H1 (cell line): ENCODE data around the gene FCAR. TPM values are rescaled to one million over a fixed set of nuclear protein-coding genes. Genes with fewer than 3 reads are reported as not detected.
"Not testable (repeated sequence)": the region's sequence is repeated elsewhere in the genome, so short reads cannot be mapped to it uniquely, and the experiment has no call there.

ENCODE experiments used
- CTCF ChIA-PET: fragments of 300-600 bp; sonication (Branson Sonifier 250); formaldehyde crosslinking; loops from one replicate; lab custom pipeline; 2021; ENCODE audit not compliant: partially characterized antibody; lab: Charles Lee
- POLR2A ChIA-PET: fragments of 300-600 bp; sonication (Branson Sonifier 250); formaldehyde crosslinking; loops from one replicate; lab custom pipeline; 2021; ENCODE audit warnings: inconsistent platforms; ENCODE audit not compliant: partially characterized antibody; lab: Charles Lee
- DNase-seq, 2 experiments: peaks; one replicate each; pipeline versions ENCODE4 v3.0.0 to v3.0.0-alpha.2; 2010 to 2022; ENCODE audit warnings: low spot score in 2 of 2, low read depth in 1 of 2, mixed read lengths in 1 of 2
- FAIRE-seq: peaks from 2 replicates; lab custom pipeline; 2011; peaks lifted over from hg19 to GRCh38; lab: Jason Lieb, UNC
- H2AFZ ChIP-seq: 2 replicates; pipeline ENCODE4 v1.8.1; 2012; ENCODE audit warnings: low read length, inconsistent platforms
- H2AK5ac ChIP-seq: 2 replicates; pipeline ENCODE4 v1.6.1; 2013; ENCODE audit warnings: low read depth, low read length
- H2BK120ac ChIP-seq: replicated peaks from 2 replicates; pipeline ENCODE3; 2013; ENCODE audit warnings: low read depth, low read length, inconsistent platforms
- H2BK12ac ChIP-seq: 2 replicates; pipeline ENCODE4 v1.6.1; 2013; ENCODE audit warnings: low read depth, low read length
- H2BK15ac ChIP-seq: 2 replicates; pipeline ENCODE4 v1.6.1; 2013; ENCODE audit warnings: low read length
- H2BK20ac ChIP-seq: 2 replicates; pipeline ENCODE4 v1.6.1; 2013; ENCODE audit warnings: low read length
- H2BK5ac ChIP-seq: 2 replicates; pipeline ENCODE4 v1.6.1; 2013; ENCODE audit warnings: low read depth, low read length
- H3K14ac ChIP-seq: 2 replicates; pipeline ENCODE4 v1.6.1; 2013; ENCODE audit warnings: inconsistent platforms; ENCODE audit not compliant: insufficient read length
- H3K18ac ChIP-seq: 2 replicates; pipeline ENCODE4 v1.6.1; 2013; ENCODE audit warnings: low read length; ENCODE audit errors: extremely low read depth
- H3K23ac ChIP-seq: 2 replicates; pipeline ENCODE4 v1.6.1; 2013; ENCODE audit warnings: inconsistent platforms; ENCODE audit not compliant: insufficient read length
- H3K23me2 ChIP-seq: 2 replicates; pipeline ENCODE4 v1.6.1; 2013; ENCODE audit warnings: low read depth, low read length
- H3K27ac ChIP-seq: 2 replicates; pipeline ENCODE4 v1.6.1; 2011; ENCODE audit warnings: low read depth, low read length, inconsistent platforms
- H3K27me3 ChIP-seq, 4 experiments: replicated peaks in 1 of 4; 1 replicate in 1 of 4; 2 replicates in 3 of 4; pipeline versions ENCODE4 v1.6.1 to v1.8.1; 2011 to 2013; ENCODE audit warnings: low read length in 3 of 4, mild to moderate bottlenecking in 3 of 4, inconsistent platforms in 2 of 4, mixed read lengths in 2 of 4, moderate library complexity in 1 of 4; ENCODE audit not compliant: control insufficient read depth in 3 of 4, insufficient read depth in 3 of 4; ENCODE audit errors: extremely low read depth in 1 of 4
- H3K36me3 ChIP-seq, 4 experiments: 2 replicates each; pipeline versions ENCODE4 v1.6.1 to v1.8.1; 2011 to 2013; ENCODE audit warnings: mild to moderate bottlenecking in 4 of 4, low read length in 3 of 4, moderate library complexity in 2 of 4, control low read depth in 1 of 4, inconsistent platforms in 1 of 4; ENCODE audit not compliant: insufficient read depth in 4 of 4, control insufficient read depth in 2 of 4
- H3K4ac ChIP-seq: replicated peaks from 2 replicates; pipeline ENCODE3; 2013; ENCODE audit warnings: low read length, low read depth, mixed read lengths, inconsistent platforms; ENCODE audit not compliant: insufficient read length
- H3K4me1 ChIP-seq, 4 experiments: replicated peaks in 1 of 4; 1 replicate in 1 of 4; 2 replicates in 3 of 4; pipeline versions ENCODE4 v1.6.1 to v1.8.1; 2011 to 2013; ENCODE audit warnings: low read length in 3 of 4, inconsistent platforms in 2 of 4, mixed read lengths in 1 of 4; ENCODE audit not compliant: insufficient read depth in 4 of 4, control insufficient read depth in 3 of 4
- H3K4me2 ChIP-seq, 2 experiments: 2 replicates each; pipeline versions ENCODE4 v1.6.1 to v1.8.1; 2011 to 2013; ENCODE audit warnings: low read depth in 2 of 2, low read length in 2 of 2, control low read depth in 1 of 2, inconsistent platforms in 1 of 2, mild to moderate bottlenecking in 1 of 2; ENCODE audit not compliant: insufficient read depth in 1 of 2
- H3K4me3 ChIP-seq, 4 experiments: fragments of 200-600, 300-600 bp in 1 of 4; sonication (generic), shearing (Covaris generic), sonication (Bioruptor Twin) in 1 of 4; 2 replicates each; pipeline versions ENCODE4 v1.5.1 to v1.8.1; 2011 to 2016; ENCODE audit warnings: low read length in 4 of 4, low read depth in 3 of 4, control low read depth in 2 of 4, inconsistent platforms in 2 of 4, mild to moderate bottlenecking in 2 of 4, mixed read lengths in 1 of 4, moderate library complexity in 1 of 4; ENCODE audit not compliant: insufficient read depth in 2 of 4; ENCODE audit errors: extremely low read depth in 1 of 4
- H3K56ac ChIP-seq: replicated peaks from 2 replicates; pipeline ENCODE3; 2013; ENCODE audit warnings: low read depth, mild to moderate bottlenecking, mixed read lengths, low read length, inconsistent platforms; ENCODE audit not compliant: insufficient read length
- H3K79me1 ChIP-seq: 2 replicates; pipeline ENCODE4 v1.6.1; 2013; ENCODE audit warnings: low read depth, low read length, control low read depth
- H3K79me2 ChIP-seq, 2 experiments: 2 replicates each; pipeline versions ENCODE4 v1.6.1 to v1.8.1; 2012 to 2013; ENCODE audit warnings: low read length in 2 of 2, mild to moderate bottlenecking in 2 of 2, inconsistent platforms in 1 of 2; ENCODE audit not compliant: insufficient read depth in 2 of 2, control insufficient read depth in 1 of 2
- H3K9ac ChIP-seq, 4 experiments: replicated peaks in 1 of 4; 1 replicate in 1 of 4; 2 replicates in 3 of 4; pipeline versions ENCODE4 v1.6.1 to v1.8.1; 2011 to 2013; ENCODE audit warnings: low read depth in 3 of 4, low read length in 3 of 4, control low read depth in 2 of 4, mild to moderate bottlenecking in 2 of 4, moderate library complexity in 2 of 4, inconsistent platforms in 1 of 4; ENCODE audit errors: extremely low read depth in 1 of 4
- H3K9me3 ChIP-seq, 2 experiments: 2 replicates each; pipeline versions ENCODE4 v1.6.1 to v1.8.1; 2012 to 2013; ENCODE audit warnings: mild to moderate bottlenecking in 2 of 2, moderate library complexity in 2 of 2, control low read depth in 1 of 2, inconsistent platforms in 1 of 2, low read depth in 1 of 2, low read length in 1 of 2, mixed read lengths in 1 of 2; ENCODE audit not compliant: insufficient read depth in 2 of 2
- H4K20me1 ChIP-seq, 2 experiments: replicated peaks in 1 of 2; 2 replicates each; pipeline versions ENCODE3 to v1.8.1; 2011 to 2013; ENCODE audit warnings: inconsistent platforms in 2 of 2, low read length in 2 of 2, mild to moderate bottlenecking in 1 of 2; ENCODE audit not compliant: insufficient read depth in 2 of 2, control insufficient read depth in 1 of 2
- H4K5ac ChIP-seq: 2 replicates; pipeline ENCODE4 v1.6.1; 2013; ENCODE audit warnings: low read length, low read depth, mixed read lengths, inconsistent platforms; ENCODE audit not compliant: insufficient read length
- H4K8ac ChIP-seq: 2 replicates; pipeline ENCODE4 v1.8.0; 2013; ENCODE audit warnings: mild to moderate bottlenecking, moderate library complexity, low read length, inconsistent platforms; ENCODE audit not compliant: insufficient read depth; ENCODE audit errors: extremely low read depth
- H4K91ac ChIP-seq: replicated peaks from 2 replicates; pipeline ENCODE3; 2013; ENCODE audit warnings: low read length, mixed read lengths, inconsistent platforms; ENCODE audit not compliant: insufficient read length
- WGBS, 2 experiments: shearing (Covaris generic) in 1 of 2; methylation state at CpG; one replicate each; pipeline versions ENCODE4 v1.1.6 to v1.1.7; 2013 to 2015; ENCODE audit warnings: low lambda C conversion rate in 2 of 2, mixed read lengths in 2 of 2, inconsistent platforms in 1 of 2, low coverage in 1 of 2, missing lambda C conversion rate in 1 of 2; ENCODE audit not compliant: insufficient replicate concordance in 2 of 2, insufficient coverage in 1 of 2, insufficient read length in 1 of 2; ENCODE audit errors: extremely low coverage in 1 of 2, missing lambda C conversion rate in 1 of 2; 5-methylcytosine and 5-hydroxymethylcytosine counted together
- polyA plus RNA-seq, 7 experiments: library from polyadenylated mRNA; depleted of rRNA in 3 of 7; stranded (reverse) in 5 of 7; unstranded in 2 of 7; fragments of >200 nt in 5 of 7; fragments of 200-250 nt in 2 of 7; gene quantifications; 1 replicate in 5 of 7; 2 replicates in 1 of 7; 4 replicates in 1 of 7; pipeline versions ENCODE4 v1.2.1 to v1.2.3, GENCODE V29; 2011 to 2013; ENCODE audit warnings: missing spikeins in 2 of 7, mixed read lengths in 2 of 7
- total RNA-seq: library from RNA; stranded (reverse); fragmentation: NEBNext Ultra II Directional; extraction: Animal tissue kit (Norgen Biotek cat#: 25700); gene quantifications from 2 replicates; pipeline ENCODE4 v1.2.1, GENCODE V29; 2021

The FCAR gene
- total and polyA plus RNA-seq, 2 of the 8 experiments (the other 6 are each of a cell fraction or from before 2014, with no cell fraction given): not detected

DNA sequence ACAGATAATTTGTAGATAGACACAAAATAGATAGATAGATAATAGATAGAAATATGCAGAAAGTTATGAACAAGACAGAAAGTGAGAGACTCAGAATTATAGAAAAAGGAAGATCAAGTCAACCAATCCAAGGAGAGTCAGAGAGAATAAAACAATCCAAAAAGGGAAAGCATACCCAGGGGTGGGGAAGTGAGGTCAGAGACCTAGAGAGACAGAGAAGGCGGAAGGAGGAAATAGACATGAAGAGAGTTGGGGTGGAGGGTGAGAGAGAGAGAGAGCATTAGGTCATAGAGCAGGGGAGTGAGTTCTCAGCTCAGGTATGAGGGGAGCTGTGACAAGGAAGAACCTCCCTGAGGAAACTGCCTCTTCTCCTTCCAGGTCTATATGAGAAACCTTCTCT, 18.8 kb upstream of the FCAR start:
- H3K27ac ChIP-seq, H4K8ac ChIP-seq, H3K56ac ChIP-seq, H2BK12ac ChIP-seq, H3K23ac ChIP-seq, POLR2A ChIA-PET, H2BK5ac ChIP-seq, H2BK20ac ChIP-seq, H3K18ac ChIP-seq, H4K91ac ChIP-seq, H3K23me2 ChIP-seq, H3K4ac ChIP-seq, H3K9ac ChIP-seq, H3K14ac ChIP-seq, H3K79me2 ChIP-seq, H3K79me1 ChIP-seq, H3K36me3 ChIP-seq, H2BK120ac ChIP-seq, H4K5ac ChIP-seq, DNase-seq, CTCF ChIA-PET, H2BK15ac ChIP-seq, H3K27me3 ChIP-seq, H4K20me1 ChIP-seq, H3K4me2 ChIP-seq, H2AK5ac ChIP-seq, H3K4me1 ChIP-seq, H3K4me3 ChIP-seq, FAIRE-seq, H2AFZ ChIP-seq: not testable (repeated sequence)
- 60% methylated on average over 1 of the region's 1 CpG; no CpG with 5 or more reads in 1 of the 2 experiments for WGBS, 2 experiments
- H3K9me3 ChIP-seq: peaks cover 52 to 67% of the 10 kb centered on the region in 2 experiments

DNA sequence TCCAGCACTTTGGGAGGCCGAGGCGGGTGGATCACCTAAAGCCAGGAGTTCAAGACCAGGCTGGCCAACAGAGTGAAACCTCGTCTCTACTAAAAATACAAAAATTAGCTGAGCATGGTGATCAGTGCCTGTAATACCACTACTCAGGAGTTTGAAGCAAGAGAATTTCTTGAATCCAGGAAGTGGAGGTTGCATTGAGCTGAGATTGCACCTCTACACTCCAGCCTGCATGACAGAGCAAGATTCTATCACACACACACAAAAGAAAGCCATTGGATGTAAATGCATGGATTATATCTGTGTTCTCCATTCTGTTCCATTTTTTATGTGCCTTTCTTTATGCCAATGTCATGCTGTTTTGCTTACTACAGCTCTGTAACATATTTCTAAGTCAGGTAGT, 15.6 kb upstream of the FCAR start:
- H3K4me1 ChIP-seq, H3K27me3 ChIP-seq, H3K4me2 ChIP-seq, H3K79me2 ChIP-seq, H2BK12ac ChIP-seq, H3K14ac ChIP-seq, CTCF ChIA-PET, H3K18ac ChIP-seq, POLR2A ChIA-PET, H3K4ac ChIP-seq, H3K9ac ChIP-seq, H4K91ac ChIP-seq, H3K23ac ChIP-seq, H3K4me3 ChIP-seq, H4K20me1 ChIP-seq, H2BK5ac ChIP-seq, H4K5ac ChIP-seq, H2BK120ac ChIP-seq, H3K36me3 ChIP-seq, H4K8ac ChIP-seq, DNase-seq, H3K56ac ChIP-seq, H2AFZ ChIP-seq, H2BK20ac ChIP-seq, H2BK15ac ChIP-seq, H3K23me2 ChIP-seq, H2AK5ac ChIP-seq, H3K79me1 ChIP-seq, H3K27ac ChIP-seq, FAIRE-seq: not testable (repeated sequence)
- H3K9me3 ChIP-seq: peaks cover 36 to 49% of the 10 kb centered on the region in 2 experiments
- WGBS, 2 experiments: 65% methylated on average over 2 of the region's 3 CpGs; no CpG with 5 or more reads in 1 of the 2 experiments
